Astrocyte (in vitro differentiated cells and primary cell): ENCODE measurements around the gene CCDC8.

ENCODE experiments used
- CTCF ChIP-seq: IDR thresholded peaks from 2 replicates; pipeline ENCODE4 v1.5.1; 2011; ENCODE audit warnings: low read depth, mild to moderate bottlenecking, inconsistent platforms, low read length, moderate library complexity; ENCODE audit not compliant: insufficient read depth
- EZH2 ChIP-seq: IDR thresholded peaks from 2 replicates; pipeline ENCODE4 v1.6.1; 2012; ENCODE audit warnings: mild to moderate bottlenecking, low read length, inconsistent platforms; ENCODE audit not compliant: insufficient read depth

GRCh38 chr19:46402725-46403124 lies 10.6 kb downstream of the CCDC8 start:
- no peak for TF ChIP-seq CTCF
- no peak for TF ChIP-seq EZH2
